Measurements from ENCODE around the gene KLC1. TPM values are rescaled to one million over a fixed set of nuclear protein-coding genes. Genes with fewer than 3 reads are reported as not detected.

The KLC1 gene
- total and polyA plus RNA-seq, 5 donors from 2014 or later, result 51.9 to 217 (median 65.4) TPM

DNA sequence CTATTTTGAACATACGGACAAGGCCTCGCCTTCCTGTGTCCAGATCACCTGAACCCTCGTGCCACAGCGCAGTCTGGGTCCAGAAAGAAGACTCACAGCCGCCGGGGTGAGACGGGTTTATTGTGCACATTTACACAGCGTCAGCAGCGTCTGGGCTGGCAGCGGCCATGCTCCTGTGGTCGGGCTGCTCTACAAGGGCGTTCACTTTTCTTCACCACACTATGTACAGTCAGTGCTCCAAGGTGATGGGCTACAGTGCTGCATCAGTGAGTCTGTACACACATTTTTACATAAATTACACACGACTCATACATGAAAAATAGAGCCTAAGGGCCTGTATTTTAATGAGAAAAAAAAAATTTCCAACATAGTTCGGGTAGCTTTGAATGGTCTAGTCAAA is 104.6 kb downstream of the KLC1 start:
- no peak for DNase-seq
- H3K36me3 Mint-ChIP-seq, result peaks cover 36% of the 10 kb centered on the region
- Histone ChIP-seq H3K36me3 (ENCODE audit: control insufficient read depth, insufficient read depth, low read length) (peaks cover 32% of the 10 kb centered on the region), H3K4me1 (ENCODE audit: control insufficient read depth, insufficient read depth, low read length, poor library complexity, severe bottlenecking) (no peaks in the 10 kb centered on the region), H3K27me3 (ENCODE audit: control insufficient read depth, insufficient read depth, low read length) (no peaks in the 10 kb centered on the region), H3K27ac (ENCODE audit: insufficient read depth, low read length, poor library complexity, severe bottlenecking) (no peak overlapping the region), H3K9me3 (ENCODE audit: control insufficient read depth in 2 of 2, low read length in 2 of 2) (no peaks in the 10 kb centered on the region), H3K4me3 (ENCODE audit: low read depth, low read length) (no peak overlapping the region)
- no peaks in the 10 kb centered on the region for H3K27me3 Mint-ChIP-seq
- H3K9me3 Mint-ChIP-seq, result no peaks in the 10 kb centered on the region
- H3K27ac Mint-ChIP-seq, result no peak overlapping the region
- no peaks in the 10 kb centered on the region for H3K4me1 Mint-ChIP-seq
- H3K4me3 Mint-ChIP-seq, result no peak overlapping the region
- no peak for ATAC-seq (ENCODE audit: low read depth in 2 of 2)

- peak overlapping the region in 2 of 3 donors; percentile 15 to 48 for H3K27ac Mint-ChIP-seq
- H3K4me3 Mint-ChIP-seq, result no peak overlapping the region
- DNase-seq, result no peak
- no peaks in the 10 kb centered on the region for H3K9me3 ChIP-seq (ENCODE audit: control insufficient read depth in 2 of 2, low read length in 2 of 2)
- H3K4me3 ChIP-seq (ENCODE audit: low read depth, low read length), result no peak overlapping the region
- no peaks in the 10 kb centered on the region for H3K4me1 Mint-ChIP-seq
- H3K27me3 Mint-ChIP-seq, result no peaks in the 10 kb centered on the region
- H3K4me1 ChIP-seq (ENCODE audit: control insufficient read depth, insufficient read depth, low read length, poor library complexity, severe bottlenecking), result no peaks in the 10 kb centered on the region
- ATAC-seq (ENCODE audit: low read depth in 2 of 2), result peak in 1 of 2 donors; percentile 6
- no peak overlapping the region for H3K27ac ChIP-seq (ENCODE audit: insufficient read depth, low read length, poor library complexity, severe bottlenecking)
- H3K27me3 ChIP-seq (ENCODE audit: control insufficient read depth, insufficient read depth, low read length), result no peaks in the 10 kb centered on the region
- peaks cover 30% of the 10 kb centered on the region for H3K36me3 Mint-ChIP-seq
- no peaks in the 10 kb centered on the region for H3K9me3 Mint-ChIP-seq
- peaks cover 27% of the 10 kb centered on the region for H3K36me3 ChIP-seq (ENCODE audit: control insufficient read depth, insufficient read depth, low read length)
Observed at GRCh38 chr14:103734081-103734888, 105.3 kb downstream of the KLC1 start.

GRCh38 chr14:103735022-103735421 is 106.0 kb downstream of the KLC1 start:
- H3K27me3 ChIP-seq (ENCODE audit: control insufficient read depth, insufficient read depth, low read length), result no peaks in the 10 kb centered on the region
- H3K4me3 ChIP-seq (ENCODE audit: low read depth, low read length), result no peak overlapping the region
- H3K9me3 Mint-ChIP-seq, result no peaks in the 10 kb centered on the region
- H3K4me1 ChIP-seq (ENCODE audit: control insufficient read depth, insufficient read depth, low read length, poor library complexity, severe bottlenecking), result no peaks in the 10 kb centered on the region
- H3K36me3 ChIP-seq (ENCODE audit: control insufficient read depth, insufficient read depth, low read length), result peaks cover 26% of the 10 kb centered on the region
- H3K4me1 Mint-ChIP-seq, result no peaks in the 10 kb centered on the region
- H3K27me3 Mint-ChIP-seq, result no peaks in the 10 kb centered on the region
- no peak overlapping the region for H3K4me3 Mint-ChIP-seq
- H3K9me3 ChIP-seq (ENCODE audit: control insufficient read depth in 2 of 2, low read length in 2 of 2), result no peaks in the 10 kb centered on the region
- ATAC-seq (ENCODE audit: low read depth in 2 of 2) (no peak), DNase-seq (no peak)
- H3K27ac Mint-ChIP-seq, result peak overlapping the region in 2 of 3 donors; percentile 15 to 33
- H3K27ac ChIP-seq (ENCODE audit: insufficient read depth, low read length, poor library complexity, severe bottlenecking), result no peak overlapping the region
- H3K36me3 Mint-ChIP-seq, result peaks cover 24% of the 10 kb centered on the region

DNA sequence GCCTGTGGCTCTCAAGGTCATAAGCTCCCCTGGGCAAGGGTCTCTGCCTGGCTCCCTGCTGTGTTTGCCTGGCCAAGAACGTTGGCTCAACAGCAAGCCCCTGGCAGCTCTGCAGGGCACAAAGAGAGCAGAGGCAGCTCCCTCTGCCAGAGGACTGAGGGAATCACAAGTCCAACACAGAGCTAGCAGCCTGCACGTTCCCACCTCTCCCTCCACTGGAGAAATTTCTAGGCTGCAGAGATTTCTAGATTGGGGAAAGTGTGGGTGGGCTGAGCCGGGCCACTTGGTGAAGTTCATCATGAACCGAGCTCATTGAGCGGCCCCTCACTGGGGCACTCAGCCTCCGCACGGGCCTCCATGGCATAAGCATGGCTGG is 106.4 kb downstream of the KLC1 start:
- peaks cover 26% of the 10 kb centered on the region for H3K36me3 ChIP-seq (ENCODE audit: control insufficient read depth, insufficient read depth, low read length)
- H3K4me1 Mint-ChIP-seq, result no peaks in the 10 kb centered on the region
- H3K27ac Mint-ChIP-seq, result peak overlapping the region in 1 of 3 donors; percentile 15
- no peak overlapping the region for H3K4me3 ChIP-seq (ENCODE audit: low read depth, low read length)
- H3K27me3 Mint-ChIP-seq, result no peaks in the 10 kb centered on the region
- no peak overlapping the region for H3K4me3 Mint-ChIP-seq
- no peaks in the 10 kb centered on the region for H3K9me3 ChIP-seq (ENCODE audit: control insufficient read depth in 2 of 2, low read length in 2 of 2)
- no peak overlapping the region for H3K27ac ChIP-seq (ENCODE audit: insufficient read depth, low read length, poor library complexity, severe bottlenecking)
- ATAC-seq (ENCODE audit: low read depth in 2 of 2) (no peak), DNase-seq (no peak)
- H3K4me1 ChIP-seq (ENCODE audit: control insufficient read depth, insufficient read depth, low read length, poor library complexity, severe bottlenecking), result no peaks in the 10 kb centered on the region
- H3K27me3 ChIP-seq (ENCODE audit: control insufficient read depth, insufficient read depth, low read length), result no peaks in the 10 kb centered on the region
- H3K36me3 Mint-ChIP-seq, result peaks cover 26% of the 10 kb centered on the region
- H3K9me3 Mint-ChIP-seq, result no peaks in the 10 kb centered on the region

- H3K4me1 Mint-ChIP-seq, result no peaks in the 10 kb centered on the region
- no peaks in the 10 kb centered on the region for H3K27me3 Mint-ChIP-seq
- H3K4me1 ChIP-seq (ENCODE audit: control insufficient read depth, insufficient read depth, low read length, poor library complexity, severe bottlenecking), result no peaks in the 10 kb centered on the region
- H3K4me3 ChIP-seq (ENCODE audit: low read depth, low read length), result no peak overlapping the region
- peaks cover 26% of the 10 kb centered on the region for H3K36me3 ChIP-seq (ENCODE audit: control insufficient read depth, insufficient read depth, low read length)
- H3K27ac Mint-ChIP-seq, result no peak overlapping the region
- ATAC-seq (ENCODE audit: low read depth in 2 of 2) (no peak), DNase-seq (no peak)
- H3K4me3 Mint-ChIP-seq, result no peak overlapping the region
- H3K9me3 Mint-ChIP-seq, result no peaks in the 10 kb centered on the region
- no peak overlapping the region for H3K27ac ChIP-seq (ENCODE audit: insufficient read depth, low read length, poor library complexity, severe bottlenecking)
- H3K9me3 ChIP-seq (ENCODE audit: control insufficient read depth in 2 of 2, low read length in 2 of 2), result no peaks in the 10 kb centered on the region
- no peaks in the 10 kb centered on the region for H3K27me3 ChIP-seq (ENCODE audit: control insufficient read depth, insufficient read depth, low read length)
- peaks cover 29% of the 10 kb centered on the region for H3K36me3 Mint-ChIP-seq
Observed at GRCh38 chr14:103735815-103736545, 107.0 kb downstream of the KLC1 start.

DNA sequence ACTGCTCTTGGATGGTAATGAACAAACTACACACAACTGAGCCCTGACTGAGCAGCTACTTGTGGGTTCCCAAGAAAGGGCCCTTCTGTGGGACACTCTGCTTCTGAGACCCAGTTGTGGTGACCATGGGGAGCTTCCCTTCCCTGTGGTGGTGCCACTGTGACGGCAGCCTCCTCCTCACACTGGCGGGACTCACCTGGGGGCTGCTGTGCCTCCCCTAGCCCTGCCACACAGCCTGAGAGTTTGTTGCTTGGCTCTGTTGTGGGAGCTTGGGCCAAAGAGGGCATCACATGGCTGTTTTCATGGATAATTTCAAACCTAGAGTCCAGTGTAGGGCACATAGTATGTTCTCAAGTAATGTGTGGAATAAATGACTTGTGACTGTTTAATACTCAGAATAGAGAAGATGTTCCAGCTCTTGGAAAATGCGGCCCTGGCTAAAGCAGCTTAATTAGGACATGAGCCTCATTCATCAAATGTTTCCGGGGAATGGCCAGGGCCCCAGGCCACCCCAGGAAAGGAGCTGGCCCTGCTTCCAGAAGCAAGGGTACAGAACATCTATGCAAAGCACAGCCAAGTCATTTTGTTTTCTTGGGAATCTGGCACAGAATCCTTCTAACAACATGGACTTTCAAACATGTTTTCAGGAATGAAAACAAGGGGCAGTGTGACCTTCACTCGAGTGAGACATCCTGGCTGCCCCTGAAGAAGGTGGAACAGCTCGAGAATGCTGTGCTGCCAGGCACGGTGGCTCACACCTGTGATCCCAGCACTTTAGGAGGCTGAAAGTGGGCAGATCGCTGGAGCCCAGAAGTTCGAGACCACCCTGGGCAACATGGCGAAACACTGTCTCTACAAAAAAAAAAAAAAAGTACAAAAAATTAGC is 107.8 kb downstream of the KLC1 start:
- H3K4me1 ChIP-seq (ENCODE audit: control insufficient read depth, insufficient read depth, low read length, poor library complexity, severe bottlenecking), result no peaks in the 10 kb centered on the region
- no peak overlapping the region for H3K4me3 Mint-ChIP-seq
- no peak overlapping the region for H3K27ac Mint-ChIP-seq
- H3K4me1 Mint-ChIP-seq, result no peaks in the 10 kb centered on the region
- no peak overlapping the region for H3K27ac ChIP-seq (ENCODE audit: insufficient read depth, low read length, poor library complexity, severe bottlenecking)
- ATAC-seq (ENCODE audit: low read depth in 2 of 2) (no peak), DNase-seq (no peak)
- no peaks in the 10 kb centered on the region for H3K27me3 Mint-ChIP-seq
- no peaks in the 10 kb centered on the region for H3K9me3 ChIP-seq (ENCODE audit: control insufficient read depth in 2 of 2, low read length in 2 of 2)
- H3K27me3 ChIP-seq (ENCODE audit: control insufficient read depth, insufficient read depth, low read length), result no peaks in the 10 kb centered on the region
- peaks cover 29% of the 10 kb centered on the region for H3K36me3 Mint-ChIP-seq
- H3K4me3 ChIP-seq (ENCODE audit: low read depth, low read length), result no peak overlapping the region
- no peaks in the 10 kb centered on the region for H3K9me3 Mint-ChIP-seq
- peaks cover 26% of the 10 kb centered on the region for H3K36me3 ChIP-seq (ENCODE audit: control insufficient read depth, insufficient read depth, low read length)

DNA sequence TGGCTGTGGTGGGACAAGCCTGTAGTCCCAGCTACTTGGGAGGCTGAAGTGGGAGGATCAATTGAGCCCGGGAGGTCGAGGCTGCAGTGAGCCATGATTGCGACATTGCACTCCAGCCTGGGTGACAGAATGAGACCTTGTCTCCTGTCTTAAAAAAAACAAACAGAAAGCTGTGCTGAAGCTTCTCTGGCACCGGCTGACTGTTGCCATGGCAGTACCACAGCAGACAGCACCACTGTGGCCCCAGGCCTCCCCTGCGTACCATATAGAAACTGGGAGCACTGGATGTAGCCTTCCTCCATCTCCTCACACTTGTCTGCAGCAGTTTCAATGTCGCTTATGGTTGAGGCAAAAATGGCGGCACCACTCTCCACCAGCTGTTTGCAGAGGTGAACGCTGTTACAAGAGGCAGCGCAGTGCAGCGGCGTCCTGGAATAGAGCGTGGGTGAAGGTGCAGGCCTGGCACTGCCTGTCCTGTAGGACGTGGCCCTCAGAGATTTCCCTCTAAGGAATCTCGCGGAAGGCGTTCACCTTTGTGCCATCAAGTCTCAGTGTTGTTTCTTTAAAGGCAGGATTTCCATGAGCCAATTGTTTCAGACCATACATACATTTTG is 108.5 kb downstream of the KLC1 start:
- Histone ChIP-seq H3K4me1 (ENCODE audit: control insufficient read depth, insufficient read depth, low read length, poor library complexity, severe bottlenecking) (no peaks in the 10 kb centered on the region), H3K4me3 (ENCODE audit: low read depth, low read length) (no peak overlapping the region), H3K27me3 (ENCODE audit: control insufficient read depth, insufficient read depth, low read length) (no peaks in the 10 kb centered on the region), H3K9me3 (ENCODE audit: control insufficient read depth in 2 of 2, low read length in 2 of 2) (no peaks in the 10 kb centered on the region), H3K27ac (ENCODE audit: insufficient read depth, low read length, poor library complexity, severe bottlenecking) (no peak overlapping the region), H3K36me3 (ENCODE audit: control insufficient read depth, insufficient read depth, low read length) (peaks cover 29% of the 10 kb centered on the region)
- Mint-ChIP-seq H3K4me1 (no peaks in the 10 kb centered on the region), H3K27ac (no peak overlapping the region), H3K36me3 (peaks cover 29% of the 10 kb centered on the region), H3K27me3 (no peaks in the 10 kb centered on the region), H3K9me3 (no peaks in the 10 kb centered on the region), H3K4me3 (no peak overlapping the region)
- DNase-seq (no peak), ATAC-seq (ENCODE audit: low read depth in 2 of 2) (no peak)
